ENCODE data around the gene SRF. TPM values are rescaled to one million over a fixed set of nuclear protein-coding genes. Genes with fewer than 3 reads are reported as not detected.

The SRF gene
- total RNA-seq, 1 donor from 2014 or later: 37.5 TPM

DNA sequence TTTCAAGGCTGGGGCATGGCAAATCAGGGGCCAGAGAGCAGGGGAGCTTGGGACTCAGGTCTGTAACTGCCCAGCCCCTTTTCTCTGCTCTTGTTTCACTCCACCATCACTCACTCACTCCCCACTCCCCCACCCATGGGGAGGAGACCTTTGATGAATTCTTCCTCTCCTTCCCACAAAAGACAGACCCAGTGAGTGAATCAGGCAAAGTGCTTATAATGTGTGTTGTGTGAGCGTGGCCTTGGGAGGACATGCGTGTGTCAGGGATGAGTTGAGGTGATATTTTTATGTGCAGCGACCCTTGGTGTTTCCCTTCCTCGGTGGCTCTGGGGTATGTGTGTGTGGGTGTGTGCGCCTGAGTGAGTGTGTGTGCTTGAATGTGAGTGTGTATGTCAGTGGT lies 9.9 kb downstream of the SRF start:
- Mint-ChIP-seq H3K9me3 (no peaks in the 10 kb centered on the region), H3K4me1 (peaks cover 28% of the 10 kb centered on the region), H3K27me3 (ENCODE audit: low read depth) (no peaks in the 10 kb centered on the region), H3K4me3 (peak overlapping the region; percentile 90), H3K36me3 (ENCODE audit: low read depth) (peaks cover 8% of the 10 kb centered on the region), H3K27ac (ENCODE audit: unreplicated experiment) (peak overlapping the region; percentile 13)
- DNase-seq (ENCODE audit: low read depth, low spot score): no peak
- TF ChIP-seq, protein P1, sequence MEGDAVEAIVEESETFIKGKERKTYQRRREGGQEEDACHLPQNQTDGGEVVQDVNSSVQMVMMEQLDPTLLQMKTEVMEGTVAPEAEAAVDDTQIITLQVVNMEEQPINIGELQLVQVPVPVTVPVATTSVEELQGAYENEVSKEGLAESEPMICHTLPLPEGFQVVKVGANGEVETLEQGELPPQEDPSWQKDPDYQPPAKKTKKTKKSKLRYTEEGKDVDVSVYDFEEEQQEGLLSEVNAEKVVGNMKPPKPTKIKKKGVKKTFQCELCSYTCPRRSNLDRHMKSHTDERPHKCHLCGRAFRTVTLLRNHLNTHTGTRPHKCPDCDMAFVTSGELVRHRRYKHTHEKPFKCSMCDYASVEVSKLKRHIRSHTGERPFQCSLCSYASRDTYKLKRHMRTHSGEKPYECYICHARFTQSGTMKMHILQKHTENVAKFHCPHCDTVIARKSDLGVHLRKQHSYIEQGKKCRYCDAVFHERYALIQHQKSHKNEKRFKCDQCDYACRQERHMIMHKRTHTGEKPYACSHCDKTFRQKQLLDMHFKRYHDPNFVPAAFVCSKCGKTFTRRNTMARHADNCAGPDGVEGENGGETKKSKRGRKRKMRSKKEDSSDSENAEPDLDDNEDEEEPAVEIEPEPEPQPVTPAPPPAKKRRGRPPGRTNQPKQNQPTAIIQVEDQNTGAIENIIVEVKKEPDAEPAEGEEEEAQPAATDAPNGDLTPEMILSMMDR (conservative IDR thresholded peaks at IDR 0.05): no peak

DNA sequence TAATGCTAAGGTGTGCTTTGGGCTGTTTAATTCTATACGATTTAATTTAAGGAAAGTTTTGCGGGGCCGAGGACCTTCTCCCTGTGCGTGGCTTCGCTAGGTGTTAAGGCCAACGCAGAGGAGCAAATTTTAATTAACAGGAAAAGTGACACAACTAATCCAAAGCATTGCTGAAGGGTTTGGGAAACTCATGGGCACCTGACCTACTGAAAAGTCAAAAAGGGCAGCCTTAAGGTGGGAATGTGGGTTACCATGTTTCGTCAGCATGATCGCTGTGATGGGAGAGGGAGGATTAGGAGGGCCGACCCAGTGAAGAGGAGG lies 10.5 kb downstream of the SRF start:
- no peaks in the 10 kb centered on the region for H3K9me3 Mint-ChIP-seq
- peak overlapping the region; percentile 90 for H3K4me3 Mint-ChIP-seq

DNA sequence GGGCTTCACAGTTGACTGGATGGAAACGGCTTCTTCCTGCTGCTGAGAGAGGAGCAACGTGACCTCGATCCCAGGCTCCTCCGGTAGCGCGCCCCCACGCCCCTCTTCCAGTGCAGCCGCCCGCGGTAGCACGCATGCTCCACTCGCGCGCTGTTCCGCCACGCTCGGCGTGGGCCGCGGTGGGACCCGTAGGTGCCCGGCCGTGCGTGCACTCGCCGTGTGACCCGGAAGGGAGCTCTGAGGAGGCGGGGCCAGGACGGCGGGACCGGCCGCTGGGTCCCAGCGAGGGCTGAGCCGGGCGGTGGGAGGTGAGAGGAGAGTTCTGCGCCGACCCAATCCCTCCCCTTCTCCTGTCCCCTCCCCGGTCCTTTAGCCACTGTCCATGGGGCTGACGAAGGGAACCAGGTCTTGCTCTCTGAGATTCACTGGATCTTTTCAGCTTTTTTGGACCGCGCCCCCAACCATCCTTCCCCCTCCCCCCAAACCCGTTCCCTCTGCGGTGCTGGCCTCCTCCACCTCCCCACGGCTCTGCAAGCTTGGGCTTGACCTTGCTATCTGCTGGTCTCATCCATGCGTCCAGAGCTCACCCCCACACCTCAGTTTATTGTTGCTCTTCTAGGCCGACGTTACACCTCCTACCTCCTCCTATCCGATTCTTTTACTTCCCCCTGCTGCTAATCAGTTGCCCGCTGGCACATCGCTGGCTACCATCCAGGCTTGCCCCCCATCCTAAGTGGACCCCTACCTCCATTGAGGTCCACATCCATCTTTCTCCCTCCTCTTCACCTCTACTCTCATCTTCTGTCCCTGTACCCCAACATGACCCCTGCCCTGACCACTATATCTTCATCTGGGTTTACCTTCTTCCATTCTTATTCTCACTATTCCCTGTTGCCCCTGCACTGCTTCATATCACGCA lies 11.1 kb downstream of the SRF start, which contains the start of gene CUL9:
Gene CUL9 (plus strand): TSS at position 255 of the 919 bp plus-strand sequence. CDS start 2,115 bp downstream, outside the sequence.
- H3K27me3 Mint-ChIP-seq (ENCODE audit: low read depth): no peaks in the 10 kb centered on the region
- H3K27ac Mint-ChIP-seq (ENCODE audit: unreplicated experiment): peak within 1 kb of the TSS; percentile 81
- H3K9me3 Mint-ChIP-seq: no peaks in the 10 kb centered on the region
- DNase-seq (ENCODE audit: low read depth, low spot score): peak; percentile 43
- TF ChIP-seq, protein P1 (conservative IDR thresholded peaks at IDR 0.05): no peak
- peaks cover 28% of the 10 kb centered on the region for H3K4me1 Mint-ChIP-seq
- H3K36me3 Mint-ChIP-seq (ENCODE audit: low read depth): peaks cover 14% of the 10 kb centered on the region
- peak within 1 kb of the TSS; percentile 90 for H3K4me3 Mint-ChIP-seq

More for the DNA sequence above, 10.5 kb downstream of the SRF start:
- Mint-ChIP-seq H3K27me3 (ENCODE audit: low read depth) (no peaks in the 10 kb centered on the region), H3K27ac (ENCODE audit: unreplicated experiment) (peak overlapping the region; percentile 39), H3K36me3 (ENCODE audit: low read depth) (peaks cover 13% of the 10 kb centered on the region), H3K4me1 (peaks cover 28% of the 10 kb centered on the region)
- TF ChIP-seq, protein P1 (conservative IDR thresholded peaks at IDR 0.05): no peak
- DNase-seq (ENCODE audit: low read depth, low spot score): no peak

DNA sequence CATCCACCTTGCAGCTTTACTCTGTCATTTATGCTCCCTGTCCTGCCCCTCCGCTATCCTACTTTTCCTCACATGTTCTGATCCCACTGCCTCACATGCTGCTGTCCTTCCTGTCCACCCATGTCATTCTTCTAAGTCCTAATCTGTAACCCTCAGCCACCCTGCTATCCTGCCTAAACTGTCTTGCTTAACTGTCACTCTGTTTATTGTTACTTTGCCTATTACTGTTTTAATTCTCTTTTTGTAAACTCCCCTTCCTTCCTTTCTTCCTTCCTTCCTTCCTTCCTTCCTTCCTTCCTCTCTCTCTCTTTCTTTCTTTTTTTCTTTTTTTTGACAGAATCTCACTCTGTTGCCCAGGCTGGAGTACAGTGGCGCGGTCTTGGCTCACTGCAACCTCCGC lies 12.4 kb downstream of the SRF start:
- TF ChIP-seq, protein P1 (conservative IDR thresholded peaks at IDR 0.05): no peak
- Mint-ChIP-seq H3K4me3 (peak overlapping the region; percentile 90), H3K27me3 (ENCODE audit: low read depth) (no peaks in the 10 kb centered on the region), H3K9me3 (no peaks in the 10 kb centered on the region), H3K36me3 (ENCODE audit: low read depth) (peaks cover 12% of the 10 kb centered on the region), H3K4me1 (peaks cover 28% of the 10 kb centered on the region), H3K27ac (ENCODE audit: unreplicated experiment) (no peak overlapping the region)
- DNase-seq (ENCODE audit: low read depth, low spot score): no peak

DNA sequence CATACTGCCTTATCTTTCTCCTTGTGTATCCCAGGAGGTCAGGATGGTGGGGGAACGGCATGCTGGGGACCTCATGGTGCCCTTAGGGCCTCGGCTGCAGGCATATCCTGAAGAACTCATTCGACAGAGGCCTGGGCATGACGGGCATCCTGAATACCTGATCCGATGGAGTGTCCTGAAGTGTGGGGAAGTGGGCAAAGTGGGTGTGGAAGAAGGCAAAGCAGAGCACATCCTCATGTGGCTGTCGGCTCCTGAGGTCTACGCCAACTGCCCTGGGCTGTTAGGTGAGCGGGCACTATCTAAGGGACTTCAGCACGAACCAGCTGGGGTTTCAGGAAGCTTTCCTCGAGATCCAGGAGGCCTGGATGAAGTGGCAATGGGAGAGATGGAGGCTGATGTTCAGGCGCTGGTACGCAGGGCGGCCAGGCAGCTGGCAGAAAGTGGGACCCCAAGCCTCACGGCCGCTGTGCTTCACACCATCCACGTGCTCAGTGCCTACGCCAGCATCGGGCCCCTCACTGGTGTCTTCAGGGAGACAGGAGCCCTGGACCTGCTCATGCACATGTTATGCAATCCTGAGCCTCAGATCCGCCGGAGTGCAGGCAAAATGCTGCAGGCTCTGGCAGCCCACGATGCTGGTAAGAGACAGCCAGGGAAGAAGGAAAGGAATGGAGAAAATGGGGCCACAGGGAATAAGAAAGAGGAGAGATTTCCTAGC lies 13.4 kb downstream of the SRF start:
- peak overlapping the region; percentile 28 for H3K4me3 Mint-ChIP-seq
- DNase-seq (ENCODE audit: low read depth, low spot score): no peak
- TF ChIP-seq, protein P1 (conservative IDR thresholded peaks at IDR 0.05): no peak
- H3K36me3 Mint-ChIP-seq (ENCODE audit: low read depth): peaks cover 9% of the 10 kb centered on the region
- H3K9me3 Mint-ChIP-seq: no peaks in the 10 kb centered on the region
- H3K27ac Mint-ChIP-seq (ENCODE audit: unreplicated experiment): no peak overlapping the region
- no peaks in the 10 kb centered on the region for H3K27me3 Mint-ChIP-seq (ENCODE audit: low read depth)
- H3K4me1 Mint-ChIP-seq: peaks cover 28% of the 10 kb centered on the region

All from neural crest cell (in vitro differentiated cells).